H1 (cell line): ENCODE measurements around the gene SCYL2. TPM values are rescaled to one million over a fixed set of nuclear protein-coding genes. Genes with fewer than 3 reads are reported as not detected.

Experiments
- CTCF ChIA-PET: fragments of 300-600 bp; sonication (Branson Sonifier 250); formaldehyde crosslinking; loops from one replicate; lab custom pipeline; 2021; ENCODE audit not compliant: partially characterized antibody; lab: Charles Lee
- POLR2A ChIA-PET: fragments of 300-600 bp; sonication (Branson Sonifier 250); formaldehyde crosslinking; loops from one replicate; lab custom pipeline; 2021; ENCODE audit warnings: inconsistent platforms; ENCODE audit not compliant: partially characterized antibody; lab: Charles Lee
- DNase-seq, 2 experiments: peaks; one replicate each; pipeline versions ENCODE4 v3.0.0 to v3.0.0-alpha.2; 2010 to 2022; ENCODE audit warnings: low spot score in 2 of 2, low read depth in 1 of 2, mixed read lengths in 1 of 2
- FAIRE-seq: peaks from 2 replicates; lab custom pipeline; 2011; peaks lifted over from hg19 to GRCh38; lab: Jason Lieb, UNC
- H2AFZ ChIP-seq: 2 replicates; pipeline ENCODE4 v1.8.1; 2012; ENCODE audit warnings: low read length, inconsistent platforms
- H2AK5ac ChIP-seq: 2 replicates; pipeline ENCODE4 v1.6.1; 2013; ENCODE audit warnings: low read depth, low read length
- H2BK120ac ChIP-seq: replicated peaks from 2 replicates; pipeline ENCODE3; 2013; ENCODE audit warnings: low read depth, low read length, inconsistent platforms
- H2BK12ac ChIP-seq: 2 replicates; pipeline ENCODE4 v1.6.1; 2013; ENCODE audit warnings: low read depth, low read length
- H2BK15ac ChIP-seq: 2 replicates; pipeline ENCODE4 v1.6.1; 2013; ENCODE audit warnings: low read length
- H2BK20ac ChIP-seq: 2 replicates; pipeline ENCODE4 v1.6.1; 2013; ENCODE audit warnings: low read length
- H2BK5ac ChIP-seq: 2 replicates; pipeline ENCODE4 v1.6.1; 2013; ENCODE audit warnings: low read depth, low read length
- H3K14ac ChIP-seq: 2 replicates; pipeline ENCODE4 v1.6.1; 2013; ENCODE audit warnings: inconsistent platforms; ENCODE audit not compliant: insufficient read length
- H3K18ac ChIP-seq: 2 replicates; pipeline ENCODE4 v1.6.1; 2013; ENCODE audit warnings: low read length; ENCODE audit errors: extremely low read depth
- H3K23ac ChIP-seq: 2 replicates; pipeline ENCODE4 v1.6.1; 2013; ENCODE audit warnings: inconsistent platforms; ENCODE audit not compliant: insufficient read length
- H3K23me2 ChIP-seq: 2 replicates; pipeline ENCODE4 v1.6.1; 2013; ENCODE audit warnings: low read depth, low read length
- H3K27ac ChIP-seq: 2 replicates; pipeline ENCODE4 v1.6.1; 2011; ENCODE audit warnings: low read depth, low read length, inconsistent platforms
- H3K27me3 ChIP-seq, 4 experiments: replicated peaks in 1 of 4; 1 replicate in 1 of 4; 2 replicates in 3 of 4; pipeline versions ENCODE4 v1.6.1 to v1.8.1; 2011 to 2013; ENCODE audit warnings: low read length in 3 of 4, mild to moderate bottlenecking in 3 of 4, inconsistent platforms in 2 of 4, mixed read lengths in 2 of 4, moderate library complexity in 1 of 4; ENCODE audit not compliant: control insufficient read depth in 3 of 4, insufficient read depth in 3 of 4; ENCODE audit errors: extremely low read depth in 1 of 4
- H3K36me3 ChIP-seq, 4 experiments: 2 replicates each; pipeline versions ENCODE4 v1.6.1 to v1.8.1; 2011 to 2013; ENCODE audit warnings: mild to moderate bottlenecking in 4 of 4, low read length in 3 of 4, moderate library complexity in 2 of 4, control low read depth in 1 of 4, inconsistent platforms in 1 of 4; ENCODE audit not compliant: insufficient read depth in 4 of 4, control insufficient read depth in 2 of 4
- H3K4ac ChIP-seq: replicated peaks from 2 replicates; pipeline ENCODE3; 2013; ENCODE audit warnings: low read length, low read depth, mixed read lengths, inconsistent platforms; ENCODE audit not compliant: insufficient read length
- H3K4me1 ChIP-seq, 4 experiments: replicated peaks in 1 of 4; 1 replicate in 1 of 4; 2 replicates in 3 of 4; pipeline versions ENCODE4 v1.6.1 to v1.8.1; 2011 to 2013; ENCODE audit warnings: low read length in 3 of 4, inconsistent platforms in 2 of 4, mixed read lengths in 1 of 4; ENCODE audit not compliant: insufficient read depth in 4 of 4, control insufficient read depth in 3 of 4
- H3K4me2 ChIP-seq, 2 experiments: 2 replicates each; pipeline versions ENCODE4 v1.6.1 to v1.8.1; 2011 to 2013; ENCODE audit warnings: low read depth in 2 of 2, low read length in 2 of 2, control low read depth in 1 of 2, inconsistent platforms in 1 of 2, mild to moderate bottlenecking in 1 of 2; ENCODE audit not compliant: insufficient read depth in 1 of 2
- H3K4me3 ChIP-seq, 4 experiments: fragments of 200-600, 300-600 bp in 1 of 4; sonication (generic), shearing (Covaris generic), sonication (Bioruptor Twin) in 1 of 4; 2 replicates each; pipeline versions ENCODE4 v1.5.1 to v1.8.1; 2011 to 2016; ENCODE audit warnings: low read length in 4 of 4, low read depth in 3 of 4, control low read depth in 2 of 4, inconsistent platforms in 2 of 4, mild to moderate bottlenecking in 2 of 4, mixed read lengths in 1 of 4, moderate library complexity in 1 of 4; ENCODE audit not compliant: insufficient read depth in 2 of 4; ENCODE audit errors: extremely low read depth in 1 of 4
- H3K56ac ChIP-seq: replicated peaks from 2 replicates; pipeline ENCODE3; 2013; ENCODE audit warnings: low read depth, mild to moderate bottlenecking, mixed read lengths, low read length, inconsistent platforms; ENCODE audit not compliant: insufficient read length
- H3K79me1 ChIP-seq: 2 replicates; pipeline ENCODE4 v1.6.1; 2013; ENCODE audit warnings: low read depth, low read length, control low read depth
- H3K79me2 ChIP-seq, 2 experiments: 2 replicates each; pipeline versions ENCODE4 v1.6.1 to v1.8.1; 2012 to 2013; ENCODE audit warnings: low read length in 2 of 2, mild to moderate bottlenecking in 2 of 2, inconsistent platforms in 1 of 2; ENCODE audit not compliant: insufficient read depth in 2 of 2, control insufficient read depth in 1 of 2
- H3K9ac ChIP-seq, 4 experiments: replicated peaks in 1 of 4; 1 replicate in 1 of 4; 2 replicates in 3 of 4; pipeline versions ENCODE4 v1.6.1 to v1.8.1; 2011 to 2013; ENCODE audit warnings: low read depth in 3 of 4, low read length in 3 of 4, control low read depth in 2 of 4, mild to moderate bottlenecking in 2 of 4, moderate library complexity in 2 of 4, inconsistent platforms in 1 of 4; ENCODE audit errors: extremely low read depth in 1 of 4
- H3K9me3 ChIP-seq, 2 experiments: 2 replicates each; pipeline versions ENCODE4 v1.6.1 to v1.8.1; 2012 to 2013; ENCODE audit warnings: mild to moderate bottlenecking in 2 of 2, moderate library complexity in 2 of 2, control low read depth in 1 of 2, inconsistent platforms in 1 of 2, low read depth in 1 of 2, low read length in 1 of 2, mixed read lengths in 1 of 2; ENCODE audit not compliant: insufficient read depth in 2 of 2
- H4K20me1 ChIP-seq, 2 experiments: replicated peaks in 1 of 2; 2 replicates each; pipeline versions ENCODE3 to v1.8.1; 2011 to 2013; ENCODE audit warnings: inconsistent platforms in 2 of 2, low read length in 2 of 2, mild to moderate bottlenecking in 1 of 2; ENCODE audit not compliant: insufficient read depth in 2 of 2, control insufficient read depth in 1 of 2
- H4K5ac ChIP-seq: 2 replicates; pipeline ENCODE4 v1.6.1; 2013; ENCODE audit warnings: low read length, low read depth, mixed read lengths, inconsistent platforms; ENCODE audit not compliant: insufficient read length
- H4K8ac ChIP-seq: 2 replicates; pipeline ENCODE4 v1.8.0; 2013; ENCODE audit warnings: mild to moderate bottlenecking, moderate library complexity, low read length, inconsistent platforms; ENCODE audit not compliant: insufficient read depth; ENCODE audit errors: extremely low read depth
- H4K91ac ChIP-seq: replicated peaks from 2 replicates; pipeline ENCODE3; 2013; ENCODE audit warnings: low read length, mixed read lengths, inconsistent platforms; ENCODE audit not compliant: insufficient read length
- CBX8 ChIP-seq: fragments of 300-800, 300-1000 bp; sonication (generic); IDR thresholded peaks from 2 replicates; pipeline ENCODE4 v1.7.1; 2016; ENCODE audit warnings: low read depth, low read length, borderline replicate concordance
- EP300 ChIP-seq, 2 experiments: IDR thresholded peaks; 1 replicate in 1 of 2; 2 replicates in 1 of 2; pipeline ENCODE4 v1.6.1; 2011 to 2012; ENCODE audit warnings: low read depth in 2 of 2, low read length in 2 of 2, mild to moderate bottlenecking in 2 of 2, borderline replicate concordance in 1 of 2, inconsistent platforms in 1 of 2, moderate library complexity in 1 of 2
- HDAC6 ChIP-seq: IDR thresholded peaks from one replicate; pipeline ENCODE4 v1.7.1; 2012; ENCODE audit warnings: low read depth, mild to moderate bottlenecking, inconsistent platforms, low read length, moderate library complexity
- JUN ChIP-seq: IDR thresholded peaks from 2 replicates; pipeline ENCODE4 v1.6.1; 2011; ENCODE audit warnings: low read depth, mild to moderate bottlenecking, improper control_type of control experiment, low read length
- KDM4A ChIP-seq: IDR thresholded peaks from one replicate; pipeline ENCODE4 v1.7.1; 2012; ENCODE audit warnings: low read depth, mild to moderate bottlenecking, moderate library complexity, low read length, inconsistent platforms; ENCODE audit not compliant: severe bottlenecking
- KDM5A ChIP-seq: fragments of 200-600 bp; IDR thresholded peaks from 2 replicates; pipeline ENCODE4 v1.7.1; 2012; ENCODE audit warnings: mild to moderate bottlenecking, low read length, inconsistent platforms, mixed read lengths
- NANOG ChIP-seq: IDR thresholded peaks from 2 replicates; pipeline ENCODE4 v1.6.1; 2011; ENCODE audit warnings: low read length, low read depth, mild to moderate bottlenecking, inconsistent platforms; ENCODE audit not compliant: insufficient read depth, poor library complexity, severe bottlenecking
- RAD21 ChIP-seq, 2 experiments: IDR thresholded peaks in 1 of 2; conservative IDR thresholded peaks in 1 of 2; 2 replicates each; pipeline ENCODE4 v1.6.1; 2011; ENCODE audit warnings: low read depth in 2 of 2, low read length in 2 of 2, improper control_type of control experiment in 1 of 2, inconsistent platforms in 1 of 2, mild to moderate bottlenecking in 1 of 2, moderate library complexity in 1 of 2
- RXRA ChIP-seq: IDR thresholded peaks from 2 replicates; pipeline ENCODE4 v1.6.1; 2011; ENCODE audit warnings: low read depth, mild to moderate bottlenecking, low read length, moderate library complexity; ENCODE audit not compliant: insufficient read depth
- SRF ChIP-seq: IDR thresholded peaks from 2 replicates; pipeline ENCODE4 v1.6.1; 2011; ENCODE audit warnings: mild to moderate bottlenecking, low read depth, low read length, moderate library complexity
- TBP ChIP-seq: IDR thresholded peaks from 2 replicates; pipeline ENCODE4 v1.6.1; 2011; ENCODE audit warnings: low read depth, low read length, improper control_type of control experiment
- YY1 ChIP-seq: IDR thresholded peaks from 2 replicates; pipeline ENCODE4 v1.6.1; 2011; ENCODE audit warnings: low read depth, mild to moderate bottlenecking, low read length
- ZNF274 ChIP-seq: IDR thresholded peaks from 2 replicates; pipeline ENCODE4 v1.7.0; 2012; ENCODE audit warnings: low read length, borderline replicate concordance; ENCODE audit errors: extremely low read depth
- WGBS, 2 experiments: shearing (Covaris generic) in 1 of 2; methylation state at CpG; one replicate each; pipeline versions ENCODE4 v1.1.6 to v1.1.7; 2013 to 2015; ENCODE audit warnings: low lambda C conversion rate in 2 of 2, mixed read lengths in 2 of 2, inconsistent platforms in 1 of 2, low coverage in 1 of 2, missing lambda C conversion rate in 1 of 2; ENCODE audit not compliant: insufficient replicate concordance in 2 of 2, insufficient coverage in 1 of 2, insufficient read length in 1 of 2; ENCODE audit errors: extremely low coverage in 1 of 2, missing lambda C conversion rate in 1 of 2; 5-methylcytosine and 5-hydroxymethylcytosine counted together
- polyA plus RNA-seq, 7 experiments: library from polyadenylated mRNA; depleted of rRNA in 3 of 7; stranded (reverse) in 5 of 7; unstranded in 2 of 7; fragments of >200 nt in 5 of 7; fragments of 200-250 nt in 2 of 7; gene quantifications; 1 replicate in 5 of 7; 2 replicates in 1 of 7; 4 replicates in 1 of 7; pipeline versions ENCODE4 v1.2.1 to v1.2.3, GENCODE V29; 2011 to 2013; ENCODE audit warnings: missing spikeins in 2 of 7, mixed read lengths in 2 of 7
- total RNA-seq: library from RNA; stranded (reverse); fragmentation: NEBNext Ultra II Directional; extraction: Animal tissue kit (Norgen Biotek cat#: 25700); gene quantifications from 2 replicates; pipeline ENCODE4 v1.2.1, GENCODE V29; 2021

SCYL2 gene
- total and polyA plus RNA-seq, 2 of the 8 experiments (the other 6 are each of a cell fraction or from before 2014, with no cell fraction given) = 8.9 to 48.7 TPM

- no peak overlapping the region for H3K27ac ChIP-seq
- H3K9me3 ChIP-seq = peaks cover 0 to 4% of the 10 kb centered on the region in 2 experiments; a peak in 1 of 4 replicates
- H2AFZ ChIP-seq = no peak overlapping the region
- no peak overlapping the region for H3K23ac ChIP-seq
- no peaks in the 10 kb centered on the region for H4K20me1 ChIP-seq
- H4K91ac ChIP-seq = no peak overlapping the region
- WGBS, 2 experiments = 94% methylated on average over 4 of the region's 4 CpGs; no CpG with 5 or more reads in 1 of the 2 experiments
- H2BK20ac ChIP-seq = no peak overlapping the region
- FAIRE-seq (no peak), DNase-seq (no peak)
- H3K23me2 ChIP-seq = no peaks in the 10 kb centered on the region
- H3K4me3 ChIP-seq = no peak overlapping the region
- CTCF ChIA-PET = interaction anchor here (1.5 kb wide), 1 partner anchor 24 kb away, joined by 3 read pairs; no protein-coding TSS in a partner anchor
- no peak overlapping the region for H2AK5ac ChIP-seq
- H2BK12ac ChIP-seq = no peak overlapping the region
- no peak overlapping the region for H2BK120ac ChIP-seq
- H3K79me2 ChIP-seq = 0 out of 4 replicates have a peak, but pooled peaks cover 0 to 2% of the 10 kb centered on the region in 2 experiments
- H3K14ac ChIP-seq = no peak overlapping the region
- H3K18ac ChIP-seq = no peak overlapping the region
- H2BK15ac ChIP-seq = no peak overlapping the region
- POLR2A ChIA-PET = no interaction called here
- H4K8ac ChIP-seq = no peak overlapping the region
- TF ChIP-seq HDAC6 (no peak), CBX8 (no peak), RXRA (no peak), YY1 (no peak), KDM5A (no peak), ZNF274 (no peak), SRF (no peak), KDM4A (no peak), NANOG (no peak), JUN (no peak), TBP (no peak), EP300 (IDR thresholded peaks at IDR 0.05; ENCODE audit: borderline replicate concordance in 1 of 2, low read depth in 2 of 2, low read length in 2 of 2) (no peak), RAD21 (IDR thresholded peaks at IDR 0.05 in 1 of 2, conservative IDR thresholded peaks at IDR 0.05 in 1 of 2; ENCODE audit: low read depth in 2 of 2, low read length in 2 of 2) (no peak)
- TF ChIP-seq, all 59 proteins: peak for 0
- peaks cover 0 to 28% (median 7%) of the 10 kb centered on the region in 4 experiments; a peak in 3 of 8 replicates for H3K36me3 ChIP-seq
- peaks cover 5% of the 10 kb centered on the region; the same call in 1 of the 2 replicates for H3K79me1 ChIP-seq
- no peak overlapping the region for H3K56ac ChIP-seq
- no peak overlapping the region for H4K5ac ChIP-seq
- no peaks in the 10 kb centered on the region for H3K4me1 ChIP-seq
- no peak overlapping the region for H2BK5ac ChIP-seq
- H3K4me2 ChIP-seq = no peak overlapping the region
- no peak overlapping the region for H3K9ac ChIP-seq
- no peak overlapping the region for H3K4ac ChIP-seq
- H3K27me3 ChIP-seq = no peaks in the 10 kb centered on the region
Observed at GRCh38 chr12:100303831-100304230, 36.9 kb downstream of the SCYL2 start.
